ENCODE data around the gene SCFD1.

Gene SCFD1

GRCh38 chr14:30610787-30611343 lies 11.3 kb upstream of the SCFD1 start:
- no peaks in the 10 kb centered on the region for H3K36me3 ChIP-seq (replicated peaks; ENCODE audit: insufficient read depth, low read length)
- no peak overlapping the region for H3K27ac ChIP-seq (ENCODE audit: low read length)
- TF ChIP-seq EZH2phosphoT487 (IDR thresholded peaks at IDR 0.05; ENCODE audit: low read length) (no peak), EZH2 (optimal IDR thresholded peaks at IDR 0.05; ENCODE audit: low read depth, low read length) (no peak)
- TF ChIP-seq, protein P1, sequence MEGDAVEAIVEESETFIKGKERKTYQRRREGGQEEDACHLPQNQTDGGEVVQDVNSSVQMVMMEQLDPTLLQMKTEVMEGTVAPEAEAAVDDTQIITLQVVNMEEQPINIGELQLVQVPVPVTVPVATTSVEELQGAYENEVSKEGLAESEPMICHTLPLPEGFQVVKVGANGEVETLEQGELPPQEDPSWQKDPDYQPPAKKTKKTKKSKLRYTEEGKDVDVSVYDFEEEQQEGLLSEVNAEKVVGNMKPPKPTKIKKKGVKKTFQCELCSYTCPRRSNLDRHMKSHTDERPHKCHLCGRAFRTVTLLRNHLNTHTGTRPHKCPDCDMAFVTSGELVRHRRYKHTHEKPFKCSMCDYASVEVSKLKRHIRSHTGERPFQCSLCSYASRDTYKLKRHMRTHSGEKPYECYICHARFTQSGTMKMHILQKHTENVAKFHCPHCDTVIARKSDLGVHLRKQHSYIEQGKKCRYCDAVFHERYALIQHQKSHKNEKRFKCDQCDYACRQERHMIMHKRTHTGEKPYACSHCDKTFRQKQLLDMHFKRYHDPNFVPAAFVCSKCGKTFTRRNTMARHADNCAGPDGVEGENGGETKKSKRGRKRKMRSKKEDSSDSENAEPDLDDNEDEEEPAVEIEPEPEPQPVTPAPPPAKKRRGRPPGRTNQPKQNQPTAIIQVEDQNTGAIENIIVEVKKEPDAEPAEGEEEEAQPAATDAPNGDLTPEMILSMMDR (IDR thresholded peaks at IDR 0.05; ENCODE audit: low read length), result no peak
- H3K4me1 ChIP-seq (ENCODE audit: low read length), result no peaks in the 10 kb centered on the region
- DNase-seq, result no peak
- H3K27me3 ChIP-seq (replicated peaks; ENCODE audit: insufficient read depth, low read length), result no peaks in the 10 kb centered on the region
- no peaks in the 10 kb centered on the region for H3K9me3 ChIP-seq (replicated peaks; ENCODE audit: insufficient read depth, low read length)
- H3K4me2 ChIP-seq (ENCODE audit: low read depth, low read length), result no peak overlapping the region
- no peaks in the 10 kb centered on the region for H4K20me1 ChIP-seq (ENCODE audit: insufficient read depth, low read length)
- H3F3A ChIP-seq (ENCODE audit: insufficient read depth, low read length), result no peaks in the 10 kb centered on the region
- H2AFZ ChIP-seq (ENCODE audit: low read length), result no peak overlapping the region
- no peaks in the 10 kb centered on the region for H3K9me2 ChIP-seq (replicated peaks; ENCODE audit: insufficient read depth, low read length)
- H3K4me3 ChIP-seq (ENCODE audit: low read length), result no peak overlapping the region
- no peaks in the 10 kb centered on the region for H3K79me2 ChIP-seq (ENCODE audit: low read length)
- no peak overlapping the region for H3K9ac ChIP-seq (ENCODE audit: low read length)

GRCh38 chr14:30614155-30614554 lies 8.0 kb upstream of the SCFD1 start:
- TF ChIP-seq EZH2 (optimal IDR thresholded peaks at IDR 0.05; ENCODE audit: low read depth, low read length) (no peak), EZH2phosphoT487 (IDR thresholded peaks at IDR 0.05; ENCODE audit: low read length) (no peak)
- TF ChIP-seq, protein P1 (IDR thresholded peaks at IDR 0.05; ENCODE audit: low read length), result no peak
- Histone ChIP-seq H4K20me1 (ENCODE audit: insufficient read depth, low read length) (no peaks in the 10 kb centered on the region), H3K79me2 (ENCODE audit: low read length) (no peaks in the 10 kb centered on the region), H3K9ac (ENCODE audit: low read length) (no peak overlapping the region), H3K4me2 (ENCODE audit: low read depth, low read length) (no peak overlapping the region), H3K9me2 (replicated peaks; ENCODE audit: insufficient read depth, low read length) (no peaks in the 10 kb centered on the region), H3K36me3 (replicated peaks; ENCODE audit: insufficient read depth, low read length) (no peaks in the 10 kb centered on the region), H3K4me1 (ENCODE audit: low read length) (no peaks in the 10 kb centered on the region), H3K4me3 (ENCODE audit: low read length) (no peak overlapping the region), H3K9me3 (replicated peaks; ENCODE audit: insufficient read depth, low read length) (no peaks in the 10 kb centered on the region), H3K27ac (ENCODE audit: low read length) (no peak overlapping the region), H2AFZ (ENCODE audit: low read length) (no peak overlapping the region), H3F3A (ENCODE audit: insufficient read depth, low read length) (no peaks in the 10 kb centered on the region), H3K27me3 (replicated peaks; ENCODE audit: insufficient read depth, low read length) (no peaks in the 10 kb centered on the region)
- no peak for DNase-seq

DNA sequence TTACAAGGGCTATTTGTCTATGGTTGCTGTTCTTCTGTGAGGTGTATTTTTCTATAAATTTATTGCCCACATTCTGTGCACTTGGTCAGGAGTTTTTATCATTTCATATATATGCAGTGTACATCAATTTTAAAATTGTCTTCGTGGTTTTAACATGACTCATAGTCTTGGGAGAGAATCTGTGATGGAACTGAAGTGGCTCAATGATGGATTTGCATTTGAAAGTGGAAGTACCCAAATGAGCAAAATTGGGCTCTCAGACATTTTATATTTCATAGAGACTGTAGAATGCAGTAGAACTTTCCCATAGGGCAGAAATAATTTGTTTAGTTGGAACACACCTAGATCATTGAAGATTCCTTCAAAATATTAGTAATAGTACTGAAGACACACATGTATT lies 1.9 kb upstream of the SCFD1 start:
- Histone ChIP-seq H3K27me3 (replicated peaks; ENCODE audit: insufficient read depth, low read length) (no peaks in the 10 kb centered on the region), H3K79me2 (ENCODE audit: low read length) (peaks cover 31% of the 10 kb centered on the region), H2AFZ (ENCODE audit: low read length) (no peak overlapping the region), H3K9ac (ENCODE audit: low read length) (no peak overlapping the region), H3K27ac (ENCODE audit: low read length) (no peak overlapping the region), H4K20me1 (ENCODE audit: insufficient read depth, low read length) (no peaks in the 10 kb centered on the region), H3K9me2 (replicated peaks; ENCODE audit: insufficient read depth, low read length) (no peaks in the 10 kb centered on the region), H3K36me3 (replicated peaks; ENCODE audit: insufficient read depth, low read length) (no peaks in the 10 kb centered on the region), H3K4me3 (ENCODE audit: low read length) (no peak overlapping the region), H3K4me1 (ENCODE audit: low read length) (0 out of 2 replicates have a peak, but pooled peaks cover 4% of the 10 kb centered on the region), H3K4me2 (ENCODE audit: low read depth, low read length) (0 out of 2 replicates have a peak overlapping the region, but pooled peaks have one; percentile 1), H3K9me3 (replicated peaks; ENCODE audit: insufficient read depth, low read length) (no peaks in the 10 kb centered on the region), H3F3A (ENCODE audit: insufficient read depth, low read length) (peaks cover 13% of the 10 kb centered on the region; the same call in 1 of the 2 replicates)
- DNase-seq, result peak; percentile 35
- TF ChIP-seq EZH2 (optimal IDR thresholded peaks at IDR 0.05; ENCODE audit: low read depth, low read length), result no peak
- TF ChIP-seq EZH2phosphoT487 (IDR thresholded peaks at IDR 0.05; ENCODE audit: low read length), result no peak
- TF ChIP-seq, protein P1 (IDR thresholded peaks at IDR 0.05; ENCODE audit: low read length), result no peak
